GM18907 (cell line): Measurements from ENCODE around the gene BCOR.

ENCODE experiments used
- ATAC-seq: cut with Tn5 transposase; IDR thresholded peaks from one replicate; pipeline ENCODE4 v1.9.1; 2021; ENCODE audit warnings: mild to moderate bottlenecking, moderate library complexity; ENCODE audit not compliant: unreplicated experiment

The BCOR gene

GRCh38 chrX:40068048-40068447, 29.7 kb downstream of the BCOR start:
- no peak for ATAC-seq

- ATAC-seq, result no peak
These were observed 31.1 kb downstream of the BCOR start for GRCh38 chrX:40066700-40067099.

- ATAC-seq, result no peak
These were observed 32.3 kb downstream of the BCOR start for GRCh38 chrX:40065296-40066046.

- ATAC-seq, result no peak
These were observed 33.6 kb downstream of the BCOR start for GRCh38 chrX:40064055-40064597.

GRCh38 chrX:40063555-40063954, 34.2 kb downstream of the BCOR start:
- ATAC-seq, result no peak

- ATAC-seq, result no peak
These were observed 35.1 kb downstream of the BCOR start for GRCh38 chrX:40062525-40063155.

DNA sequence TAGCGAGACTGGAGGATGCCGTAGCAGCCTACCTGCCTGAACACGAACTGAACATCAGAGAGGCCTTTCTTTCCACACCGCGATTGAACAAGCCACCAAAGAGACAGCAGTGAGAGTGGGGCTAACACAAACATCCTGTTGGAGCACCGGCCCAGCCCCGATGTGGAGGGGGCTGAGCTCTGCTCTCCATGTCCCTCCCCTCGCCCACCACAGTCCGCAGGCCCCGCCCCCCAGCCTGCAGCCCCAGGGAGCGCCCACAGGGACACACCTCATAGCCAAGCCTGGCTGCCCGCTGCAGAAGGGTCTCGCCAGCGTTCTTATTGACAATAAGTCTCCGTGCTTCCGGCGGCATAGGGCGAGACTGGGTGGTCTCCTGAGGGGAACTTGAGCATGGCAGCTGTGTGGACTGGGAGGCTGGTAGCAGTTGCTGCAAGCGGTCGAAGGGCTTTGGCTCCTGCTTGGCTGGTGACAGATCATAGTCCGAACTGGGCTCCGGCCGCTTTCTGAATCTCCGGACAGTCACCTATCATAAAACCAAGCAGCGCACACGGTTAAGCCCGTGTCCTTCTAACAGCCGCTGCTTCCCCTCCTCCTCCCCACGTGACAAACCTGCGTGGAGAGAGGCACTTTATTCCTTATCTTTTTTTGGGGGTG, 35.8 kb downstream of the BCOR start:
- no peak for ATAC-seq

GRCh38 chrX:40061005-40061404, 36.8 kb downstream of the BCOR start:
- ATAC-seq, result no peak

DNA sequence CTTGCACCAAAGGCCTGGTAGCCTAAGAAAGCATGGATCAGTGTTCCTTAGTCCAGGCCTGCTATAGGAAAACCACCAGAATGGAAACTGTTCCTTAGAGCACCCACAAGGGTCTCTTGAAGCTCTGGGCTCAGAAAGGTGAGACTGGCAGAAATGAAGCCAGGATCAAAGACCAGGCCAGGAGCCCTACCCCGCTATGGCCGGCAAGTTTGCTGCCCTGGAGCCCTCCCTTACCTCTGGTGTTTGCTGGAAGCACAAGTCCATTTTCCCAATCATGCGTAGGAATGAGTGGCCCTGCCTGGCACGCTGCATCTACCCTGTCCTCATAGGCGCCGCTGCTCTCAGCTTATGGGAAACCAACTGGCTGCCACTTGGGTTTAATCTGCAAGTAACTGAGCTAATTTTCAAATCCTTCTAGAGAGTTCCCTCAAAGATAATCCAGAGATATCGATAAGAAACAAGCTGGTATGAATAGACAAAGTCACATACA, 37.4 kb downstream of the BCOR start:
- no peak for ATAC-seq

GRCh38 chrX:40058719-40059118, 39.0 kb downstream of the BCOR start:
- no peak for ATAC-seq

GRCh38 chrX:40057405-40057804, 40.4 kb downstream of the BCOR start:
- no peak for ATAC-seq

- ATAC-seq, result peak; percentile 48
These were observed 41.3 kb downstream of the BCOR start for GRCh38 chrX:40056420-40056819.

DNA sequence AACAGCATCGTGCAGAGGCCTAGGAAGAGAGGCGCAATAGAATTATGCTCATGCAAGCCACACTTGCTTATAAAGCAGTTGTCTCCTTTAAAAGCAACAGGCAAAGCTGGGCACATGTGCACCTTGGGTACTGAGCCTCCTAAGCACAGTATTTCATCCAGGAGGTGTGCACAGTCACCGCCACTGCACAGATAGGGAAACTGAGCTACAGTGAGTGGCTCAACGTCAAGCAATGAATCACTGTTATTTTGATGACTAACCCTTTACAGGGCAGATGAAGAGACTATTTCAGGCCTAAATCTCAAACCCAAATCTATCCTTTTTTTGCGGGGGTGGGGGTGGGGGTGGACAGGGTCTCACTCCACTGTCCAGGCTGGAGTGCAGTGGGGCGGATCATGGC, 42.3 kb downstream of the BCOR start:
- ATAC-seq, result no peak

- ATAC-seq, result no peak
These were observed 43.0 kb downstream of the BCOR start for GRCh38 chrX:40054793-40055192.

DNA sequence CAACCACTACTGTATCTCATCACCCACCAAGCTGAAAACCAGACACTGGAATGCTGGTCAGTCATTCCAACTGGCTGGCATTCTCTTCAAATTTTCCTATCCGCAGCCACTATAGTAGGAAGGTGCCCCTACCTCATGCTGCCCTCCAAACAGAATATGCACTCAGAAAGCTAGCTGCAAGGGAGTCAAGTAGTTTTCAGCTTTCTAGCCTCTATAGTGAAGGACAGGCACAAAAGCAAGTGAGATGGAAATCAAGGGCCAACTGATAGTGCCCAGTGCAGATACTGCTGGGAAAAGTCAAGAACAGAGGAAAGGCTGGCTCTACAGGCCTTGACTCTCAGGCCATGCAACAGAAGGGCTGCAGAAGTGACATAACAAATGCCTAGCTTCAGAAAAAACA, 47.2 kb downstream of the BCOR start:
- ATAC-seq, result no peak

- ATAC-seq, result no peak
These were observed 48.6 kb downstream of the BCOR start for GRCh38 chrX:40049084-40049641.

- no peak for ATAC-seq
These were observed 50.3 kb downstream of the BCOR start for GRCh38 chrX:40047485-40047884.

DNA sequence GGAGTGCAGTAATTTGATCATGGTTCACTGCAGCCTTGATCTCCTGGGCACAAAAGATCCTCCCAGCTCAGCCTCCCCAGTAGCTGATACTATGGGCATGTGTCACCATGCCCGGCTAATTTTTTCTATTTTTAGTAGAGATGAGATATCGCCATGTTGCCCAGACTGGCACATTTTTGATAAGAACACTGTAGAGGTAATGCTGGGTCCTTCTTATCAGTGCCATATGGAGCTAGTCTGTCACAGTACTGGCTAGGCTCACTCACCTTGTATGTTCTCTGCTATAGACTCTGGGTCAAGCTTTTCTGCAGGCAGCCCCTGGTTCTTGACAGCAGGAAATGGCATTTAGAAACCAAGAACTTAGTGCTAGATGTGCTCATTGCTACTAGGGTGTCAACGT, 53.9 kb downstream of the BCOR start:
- no peak for ATAC-seq

GRCh38 chrX:40041915-40042314, 55.8 kb downstream of the BCOR start:
- no peak for ATAC-seq

GRCh38 chrX:40040686-40041461, 56.9 kb downstream of the BCOR start:
- no peak for ATAC-seq

DNA sequence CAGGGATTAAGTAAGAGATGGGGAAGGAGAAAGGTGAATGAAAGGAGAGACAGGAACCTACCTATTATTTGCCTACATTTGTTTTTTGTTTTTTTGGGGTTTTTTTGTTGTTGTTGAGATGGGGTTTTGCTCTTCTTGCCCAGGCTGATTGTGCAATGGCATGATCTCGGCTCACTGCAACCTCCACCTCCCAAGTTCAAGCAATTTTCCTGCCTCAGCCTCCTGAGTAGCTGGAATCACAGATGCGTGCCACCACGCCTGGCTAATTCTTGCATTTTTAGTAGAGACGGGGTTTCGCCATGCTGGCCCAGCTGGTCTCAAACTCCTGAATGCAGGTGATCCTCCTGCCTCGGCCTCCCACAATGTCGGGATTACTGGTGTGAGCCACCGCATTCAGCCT, 57.9 kb downstream of the BCOR start:
- ATAC-seq, result no peak
